Loucy (cell line): ENCODE data around the gene PFKM.

ENCODE experiments used
- H2AFZ ChIP-seq: fragments of 200-600 bp; sonication (generic); 2 replicates; pipeline ENCODE4 v1.6.0; 2016; ENCODE audit warnings: antibody characterized with exemption, mild to moderate bottlenecking, low read length, moderate library complexity
- H3F3A ChIP-seq: fragments of 200-600 bp; 2 replicates; pipeline ENCODE4 v1.6.0; 2016; ENCODE audit warnings: antibody characterized with exemption, low read depth, mild to moderate bottlenecking
- H3K27me3 ChIP-seq: fragments of 200-600 bp; sonication (generic); 2 replicates; pipeline ENCODE4 v1.6.1; 2014; ENCODE audit warnings: low read length, mild to moderate bottlenecking; ENCODE audit not compliant: insufficient read depth, poor library complexity, severe bottlenecking
- H3K36me3 ChIP-seq: fragments of 200-600 bp; sonication (generic); 2 replicates; pipeline ENCODE4 v1.6.1; 2016; ENCODE audit warnings: low read length; ENCODE audit not compliant: insufficient read depth
- H3K4me1 ChIP-seq: fragments of 200-600 bp; sonication (generic); 2 replicates; pipeline ENCODE4 v1.5.1; 2014; ENCODE audit warnings: low read length, mild to moderate bottlenecking; ENCODE audit not compliant: insufficient read depth, poor library complexity, severe bottlenecking
- H3K4me2 ChIP-seq: fragments of 200-600 bp; sonication (generic); 2 replicates; pipeline ENCODE4 v1.6.0; 2014; ENCODE audit warnings: antibody characterized with exemption, low read length, low read depth, mild to moderate bottlenecking; ENCODE audit not compliant: poor library complexity, severe bottlenecking
- H3K4me3 ChIP-seq: fragments of 200-600 bp; sonication (generic); 2 replicates; pipeline ENCODE4 v1.5.1; 2014; ENCODE audit warnings: low read length, mild to moderate bottlenecking, mixed read lengths; ENCODE audit not compliant: poor library complexity, severe bottlenecking
- H3K79me2 ChIP-seq: fragments of 200-600 bp; sonication (generic); 2 replicates; pipeline ENCODE4 v1.6.1; 2014; ENCODE audit warnings: low read length; ENCODE audit not compliant: insufficient read depth
- H3K9ac ChIP-seq: fragments of 200-600 bp; sonication (generic); 2 replicates; pipeline ENCODE4 v1.6.0; 2014; ENCODE audit warnings: mild to moderate bottlenecking, low read depth, low read length, moderate library complexity; ENCODE audit not compliant: poor library complexity, severe bottlenecking
- H3K9me2 ChIP-seq: fragments of 200-600 bp; sonication (generic); replicated peaks from 2 replicates; pipeline ENCODE4 v1.6.1; 2016; ENCODE audit warnings: low read depth, low read length, mixed read lengths
- H3K9me3 ChIP-seq: fragments of 200-600 bp; sonication (generic); 2 replicates; pipeline ENCODE4 v1.6.1; 2014; ENCODE audit warnings: mild to moderate bottlenecking, antibody characterized with exemption, low read length, low read depth; ENCODE audit not compliant: insufficient read depth
- H4K20me1 ChIP-seq: fragments of 200-600 bp; sonication (generic); 2 replicates; pipeline ENCODE4 v1.6.0; 2014; ENCODE audit warnings: antibody characterized with exemption, low read length, mild to moderate bottlenecking; ENCODE audit not compliant: insufficient read depth, poor library complexity, severe bottlenecking
- CTCF ChIP-seq: fragments of 200-600 bp; sonication (generic); conservative IDR thresholded peaks from 2 replicates; pipeline ENCODE4 v1.5.1; 2014; ENCODE audit warnings: mild to moderate bottlenecking, antibody characterized with exemption, low read length
- EZH2phosphoT487 ChIP-seq: fragments of 200-600 bp; IDR thresholded peaks from 2 replicates; pipeline ENCODE4 v1.6.1; 2018; ENCODE audit warnings: antibody characterized with exemption, mild to moderate bottlenecking, moderate library complexity, borderline replicate concordance

PFKM gene

DNA sequence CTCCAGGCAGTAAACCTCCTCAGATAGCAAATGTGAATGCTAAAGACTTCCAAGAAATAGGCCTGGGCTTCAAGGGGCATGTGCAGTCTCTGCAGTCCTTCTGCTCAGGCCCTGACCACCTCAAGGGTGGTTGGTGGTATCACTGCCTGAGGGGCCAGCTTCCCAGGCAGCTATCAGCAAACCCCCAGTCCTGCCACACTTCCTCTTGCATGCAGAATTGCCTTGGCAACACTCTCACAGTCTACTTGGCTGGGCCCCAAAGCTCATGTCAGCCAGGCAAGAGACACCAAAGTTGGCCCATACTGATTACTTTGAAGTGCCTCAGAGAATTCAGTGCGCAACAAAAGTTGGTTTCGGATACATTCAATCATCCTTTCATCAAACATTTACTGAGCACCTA lies 41.6 kb downstream of the PFKM start:
- Histone ChIP-seq H3K9me2 (no peaks in the 10 kb centered on the region), H3K4me3 (peak overlapping the region; percentile 7), H3K9me3 (no peaks in the 10 kb centered on the region), H4K20me1 (no peaks in the 10 kb centered on the region), H3K4me2 (peak overlapping the region; percentile 60), H3K27me3 (no peaks in the 10 kb centered on the region), H3F3A (0 out of 2 replicates have a peak, but pooled peaks cover 3% of the 10 kb centered on the region), H3K36me3 (no peaks in the 10 kb centered on the region), H3K9ac (peak overlapping the region; percentile 11), H3K4me1 (peaks cover 28% of the 10 kb centered on the region), H2AFZ (peak overlapping the region; percentile 7), H3K79me2 (peaks cover 13% of the 10 kb centered on the region)
- no peak for TF ChIP-seq CTCF
- TF ChIP-seq EZH2phosphoT487, result no peak

DNA sequence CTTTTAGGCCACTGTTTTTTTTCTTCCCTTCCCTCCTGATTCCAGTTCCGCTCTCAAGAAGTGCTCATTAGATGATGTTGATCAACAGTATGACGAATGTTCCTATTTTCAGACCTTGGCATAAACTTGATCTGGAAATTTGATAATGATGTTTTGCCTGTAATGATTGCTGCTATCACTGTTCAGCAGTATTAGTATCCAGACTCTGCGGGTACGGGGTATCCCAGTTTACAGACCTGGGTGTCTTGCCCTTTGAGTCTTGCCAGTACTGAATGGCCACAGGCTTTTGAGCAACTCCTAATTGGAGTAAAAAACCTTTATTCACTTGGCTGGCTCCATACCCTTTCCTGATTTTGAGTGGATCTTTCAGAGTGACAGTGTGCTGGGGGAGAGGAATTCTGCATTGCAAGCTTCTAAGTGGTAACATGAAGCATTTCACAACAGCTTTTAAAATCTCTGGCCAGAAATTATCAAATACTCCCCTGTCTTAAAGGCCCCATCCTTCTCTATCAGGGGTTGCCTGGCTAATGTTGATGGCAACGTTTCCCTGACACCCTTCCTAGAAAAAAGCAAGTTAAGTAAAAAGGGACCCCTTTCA lies 44.1 kb downstream of the PFKM start:
- Histone ChIP-seq H3K4me1 (peaks cover 22% of the 10 kb centered on the region), H3K79me2 (no peaks in the 10 kb centered on the region), H3F3A (0 out of 2 replicates have a peak, but pooled peaks cover 3% of the 10 kb centered on the region), H3K9ac (no peak overlapping the region), H3K9me2 (no peaks in the 10 kb centered on the region), H3K4me3 (no peak overlapping the region), H2AFZ (0 out of 2 replicates have a peak overlapping the region, but pooled peaks have one; percentile 35), H3K27me3 (no peaks in the 10 kb centered on the region), H3K36me3 (no peaks in the 10 kb centered on the region), H3K9me3 (no peaks in the 10 kb centered on the region), H4K20me1 (no peaks in the 10 kb centered on the region), H3K4me2 (no peak overlapping the region)
- TF ChIP-seq EZH2phosphoT487 (no peak), CTCF (no peak)

GRCh38 chr12:48164451-48164850 lies 45.3 kb downstream of the PFKM start:
- TF ChIP-seq CTCF (no peak), EZH2phosphoT487 (no peak)
- 0 out of 2 replicates have a peak, but pooled peaks cover 3% of the 10 kb centered on the region for H3F3A ChIP-seq
- H3K4me3 ChIP-seq, result no peak overlapping the region
- no peaks in the 10 kb centered on the region for H3K27me3 ChIP-seq
- no peaks in the 10 kb centered on the region for H4K20me1 ChIP-seq
- H3K9me3 ChIP-seq, result no peaks in the 10 kb centered on the region
- no peaks in the 10 kb centered on the region for H3K79me2 ChIP-seq
- H3K4me1 ChIP-seq, result peaks cover 22% of the 10 kb centered on the region
- no peak overlapping the region for H3K9ac ChIP-seq
- no peaks in the 10 kb centered on the region for H3K9me2 ChIP-seq
- no peak overlapping the region for H3K4me2 ChIP-seq
- H3K36me3 ChIP-seq, result no peaks in the 10 kb centered on the region
- no peak overlapping the region for H2AFZ ChIP-seq
